ENCODE measurements around the gene AGK.
A peak's percentile ranks its signal among the peaks of the same experiment; 100 is the strongest.
"Not testable (repeated sequence)": the region's sequence is repeated elsewhere in the genome, so short reads cannot be mapped to it uniquely, and the experiment has no call there.

AGK gene

GRCh38 chr7:141557831-141558531 lies 6.8 kb downstream of the AGK start:
- peak; percentile 27 to 44 for DNase-seq

GRCh38 chr7:141558544-141559183 lies 7.5 kb downstream of the AGK start:
- DNase-seq: no peak

- no peak for DNase-seq
Measured at GRCh38 chr7:141559961-141560360, 8.8 kb downstream of the AGK start.

GRCh38 chr7:141562036-141562435 lies 10.8 kb downstream of the AGK start:
- DNase-seq: no peak

GRCh38 chr7:141562543-141562942 lies 11.3 kb downstream of the AGK start:
- DNase-seq: no peak

GRCh38 chr7:141562972-141563371 lies 11.8 kb downstream of the AGK start:
- no peak for DNase-seq

GRCh38 chr7:141563956-141564623 lies 12.9 kb downstream of the AGK start:
- DNase-seq: peak; percentile 29 to 56

GRCh38 chr7:141567432-141567831 lies 16.2 kb downstream of the AGK start:
- DNase-seq: no peak

GRCh38 chr7:141568227-141568626 lies 17.0 kb downstream of the AGK start:
- DNase-seq: no peak

- DNase-seq: no peak
Measured at GRCh38 chr7:141571059-141571458, 19.8 kb downstream of the AGK start.

- no peak for DNase-seq
Measured at GRCh38 chr7:141572175-141572574, 21.0 kb downstream of the AGK start.

GRCh38 chr7:141573511-141573910 lies 22.3 kb downstream of the AGK start:
- DNase-seq: no peak

GRCh38 chr7:141575164-141575563 lies 24.0 kb downstream of the AGK start:
- no peak for DNase-seq

GRCh38 chr7:141575654-141576448 lies 24.6 kb downstream of the AGK start:
- no peak for DNase-seq

- DNase-seq: no peak
Measured at GRCh38 chr7:141577043-141577839, 26.0 kb downstream of the AGK start.

GRCh38 chr7:141579953-141580352 lies 28.7 kb downstream of the AGK start:
- not testable (repeated sequence) for DNase-seq

- DNase-seq: not testable (repeated sequence)
Measured at GRCh38 chr7:141582063-141582462, 30.9 kb downstream of the AGK start.

- DNase-seq: no peak
Measured at GRCh38 chr7:141584935-141585334, 33.7 kb downstream of the AGK start.

- peak; percentile 42 to 67 for DNase-seq
Measured at GRCh38 chr7:141585592-141586510, 34.6 kb downstream of the AGK start.

- DNase-seq: no peak
Measured at GRCh38 chr7:141586878-141587277, 35.7 kb downstream of the AGK start.

GRCh38 chr7:141587304-141587703 lies 36.1 kb downstream of the AGK start:
- DNase-seq: no peak

All from activated CD4-positive, alpha-beta T cell treated with anti-CD3 and anti-CD28 coated beads, Interleukin-2, amount 50 U/mL, for 48 hours (primary cell).